ENCODE data around the gene HOMER1. TPM values are rescaled to one million over a fixed set of nuclear protein-coding genes. Genes with fewer than 3 reads are reported as not detected.

HOMER1 gene
- polyA plus RNA-seq, 1 donor from 2014 or later: 30.6 TPM

- Histone ChIP-seq H3K36me3 (ENCODE audit: insufficient read depth, low read length) (no peaks in the 10 kb centered on the region), H3K9me2 (ENCODE audit: insufficient read depth, low read length) (no peaks in the 10 kb centered on the region), H3K4me3 (ENCODE audit: low read length) (no peak overlapping the region), H3K9me3 (ENCODE audit: low read length) (no peaks in the 10 kb centered on the region), H3K79me2 (replicated peaks; ENCODE audit: insufficient read depth, low read length) (no peaks in the 10 kb centered on the region), H3K27me3 (ENCODE audit: insufficient read depth, low read depth, low read length) (no peaks in the 10 kb centered on the region), H3K9ac (ENCODE audit: low read length) (no peak overlapping the region), H3F3A (ENCODE audit: insufficient read depth, low read length, poor library complexity, severe bottlenecking) (no peaks in the 10 kb centered on the region), H3K4me2 (ENCODE audit: low read length) (no peak overlapping the region), H4K20me1 (ENCODE audit: insufficient read depth) (no peaks in the 10 kb centered on the region), H2AFZ (ENCODE audit: low read depth, low read length) (no peak overlapping the region), H3K27ac (ENCODE audit: low read length) (no peak overlapping the region)
- TF ChIP-seq CTCF (IDR thresholded peaks at IDR 0.05; ENCODE audit: poor library complexity, severe bottlenecking) (no peak), EZH2 (IDR thresholded peaks at IDR 0.05; ENCODE audit: borderline replicate concordance, insufficient read depth, low read length, poor library complexity, severe bottlenecking) (no peak), TAF1 (IDR thresholded peaks at IDR 0.05; ENCODE audit: low read depth) (no peak), MXI1 (conservative IDR thresholded peaks at IDR 0.05; ENCODE audit: poor library complexity, severe bottlenecking) (no peak), POLR2AphosphoS5 (IDR thresholded peaks at IDR 0.05) (no peak), SMC3 (conservative IDR thresholded peaks at IDR 0.05; ENCODE audit: poor library complexity) (no peak), EP300 (conservative IDR thresholded peaks at IDR 0.05; ENCODE audit: poor library complexity, severe bottlenecking) (no peak)
- TF ChIP-seq, protein P1, sequence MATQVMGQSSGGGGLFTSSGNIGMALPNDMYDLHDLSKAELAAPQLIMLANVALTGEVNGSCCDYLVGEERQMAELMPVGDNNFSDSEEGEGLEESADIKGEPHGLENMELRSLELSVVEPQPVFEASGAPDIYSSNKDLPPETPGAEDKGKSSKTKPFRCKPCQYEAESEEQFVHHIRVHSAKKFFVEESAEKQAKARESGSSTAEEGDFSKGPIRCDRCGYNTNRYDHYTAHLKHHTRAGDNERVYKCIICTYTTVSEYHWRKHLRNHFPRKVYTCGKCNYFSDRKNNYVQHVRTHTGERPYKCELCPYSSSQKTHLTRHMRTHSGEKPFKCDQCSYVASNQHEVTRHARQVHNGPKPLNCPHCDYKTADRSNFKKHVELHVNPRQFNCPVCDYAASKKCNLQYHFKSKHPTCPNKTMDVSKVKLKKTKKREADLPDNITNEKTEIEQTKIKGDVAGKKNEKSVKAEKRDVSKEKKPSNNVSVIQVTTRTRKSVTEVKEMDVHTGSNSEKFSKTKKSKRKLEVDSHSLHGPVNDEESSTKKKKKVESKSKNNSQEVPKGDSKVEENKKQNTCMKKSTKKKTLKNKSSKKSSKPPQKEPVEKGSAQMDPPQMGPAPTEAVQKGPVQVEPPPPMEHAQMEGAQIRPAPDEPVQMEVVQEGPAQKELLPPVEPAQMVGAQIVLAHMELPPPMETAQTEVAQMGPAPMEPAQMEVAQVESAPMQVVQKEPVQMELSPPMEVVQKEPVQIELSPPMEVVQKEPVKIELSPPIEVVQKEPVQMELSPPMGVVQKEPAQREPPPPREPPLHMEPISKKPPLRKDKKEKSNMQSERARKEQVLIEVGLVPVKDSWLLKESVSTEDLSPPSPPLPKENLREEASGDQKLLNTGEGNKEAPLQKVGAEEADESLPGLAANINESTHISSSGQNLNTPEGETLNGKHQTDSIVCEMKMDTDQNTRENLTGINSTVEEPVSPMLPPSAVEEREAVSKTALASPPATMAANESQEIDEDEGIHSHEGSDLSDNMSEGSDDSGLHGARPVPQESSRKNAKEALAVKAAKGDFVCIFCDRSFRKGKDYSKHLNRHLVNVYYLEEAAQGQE (IDR thresholded peaks at IDR 0.05; ENCODE audit: borderline replicate concordance): no peak
Measured at GRCh38 chr5:79330071-79330470, 183.9 kb downstream of the HOMER1 start.

DNA sequence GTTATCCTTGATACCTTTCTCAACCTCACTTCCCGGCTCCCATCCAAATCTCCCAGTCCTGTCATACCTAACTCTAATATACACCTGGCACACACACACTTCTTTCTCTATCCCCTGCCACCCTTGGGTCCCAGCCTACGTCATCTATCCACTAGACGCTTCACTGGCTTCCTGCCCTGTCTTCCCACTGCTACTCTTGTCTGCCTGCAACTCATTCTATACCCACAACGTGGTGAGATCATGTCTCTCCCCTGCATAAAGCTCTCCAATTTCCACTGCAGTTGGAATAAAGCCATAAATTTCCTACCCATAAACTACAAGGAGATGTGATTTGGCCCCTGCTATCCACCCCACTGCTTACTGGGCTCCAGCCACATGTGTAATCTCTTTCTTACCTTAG is 184.5 kb downstream of the HOMER1 start:
- H3K4me2 ChIP-seq (ENCODE audit: low read length): no peak overlapping the region
- no peaks in the 10 kb centered on the region for H3F3A ChIP-seq (ENCODE audit: insufficient read depth, low read length, poor library complexity, severe bottlenecking)
- H3K4me3 ChIP-seq (ENCODE audit: low read length): no peak overlapping the region
- no peak overlapping the region for H3K27ac ChIP-seq (ENCODE audit: low read length)
- no peaks in the 10 kb centered on the region for H3K9me2 ChIP-seq (ENCODE audit: insufficient read depth, low read length)
- H3K79me2 ChIP-seq (replicated peaks; ENCODE audit: insufficient read depth, low read length): no peaks in the 10 kb centered on the region
- no peak overlapping the region for H3K9ac ChIP-seq (ENCODE audit: low read length)
- H4K20me1 ChIP-seq (ENCODE audit: insufficient read depth): no peaks in the 10 kb centered on the region
- H3K27me3 ChIP-seq (ENCODE audit: insufficient read depth, low read depth, low read length): no peaks in the 10 kb centered on the region
- H3K36me3 ChIP-seq (ENCODE audit: insufficient read depth, low read length): no peaks in the 10 kb centered on the region
- no peak overlapping the region for H2AFZ ChIP-seq (ENCODE audit: low read depth, low read length)
- no peak for TF ChIP-seq MXI1 (conservative IDR thresholded peaks at IDR 0.05; ENCODE audit: poor library complexity, severe bottlenecking)
- no peak for TF ChIP-seq POLR2AphosphoS5 (IDR thresholded peaks at IDR 0.05)
- H3K9me3 ChIP-seq (ENCODE audit: low read length): no peaks in the 10 kb centered on the region

Small RNA genes lying within 50 kb of the gene (small RNA-seq; reads per million reads assigned to genes)
- gene RF00019: 0 to 1.2 (median 0) reads per million in 3 experiments

Other genes starting within 250 kb of the HOMER1 start
- gene TENT2, start 98.3 kb upstream of the HOMER1 start, polyA plus RNA-seq: 55.9 and 89.2 TPM in 2 replicates
- gene CMYA5, start 175.7 kb upstream of the HOMER1 start, polyA plus RNA-seq: 0.30 and 2.4 TPM in 2 replicates

Data from neural cell (in vitro differentiated cells).